OCI-LY1 (cell line): ENCODE results near the gene POLR3B.

Source experiments
- H2AFZ ChIP-seq: fragments of 200-600 bp; sonication (generic), shearing (Covaris generic); 2 replicates; pipeline ENCODE4 v1.6.0; 2014; ENCODE audit warnings: antibody characterized with exemption, mild to moderate bottlenecking, low read length
- H3F3A ChIP-seq: fragments of 200-600 bp; sonication (generic), shearing (Covaris generic); 2 replicates; pipeline ENCODE4 v1.6.0; 2014; ENCODE audit warnings: mild to moderate bottlenecking, antibody characterized with exemption, low read length, moderate library complexity; ENCODE audit not compliant: insufficient read depth
- H3K27ac ChIP-seq: fragments of 200-600 bp; sonication (generic); 2 replicates; pipeline ENCODE4 v1.5.1; 2014; ENCODE audit warnings: low read length, mixed run types, mild to moderate bottlenecking, low read depth; ENCODE audit not compliant: poor library complexity, severe bottlenecking
- H3K27me3 ChIP-seq: fragments of 200-600 bp; sonication (generic); 2 replicates; pipeline ENCODE4 v1.6.0; 2014; ENCODE audit warnings: antibody characterized with exemption, mild to moderate bottlenecking, low read length, moderate library complexity; ENCODE audit not compliant: insufficient read depth
- H3K36me3 ChIP-seq: fragments of 200-600 bp; sonication (generic); 2 replicates; pipeline ENCODE4 v1.6.1; 2014; ENCODE audit warnings: mild to moderate bottlenecking, antibody characterized with exemption, low read length, moderate library complexity, mixed read lengths; ENCODE audit not compliant: insufficient read depth
- H3K4me1 ChIP-seq: fragments of 200-600 bp; sonication (generic); 2 replicates; pipeline ENCODE4 v1.5.1; 2014; ENCODE audit warnings: mild to moderate bottlenecking, low read length, moderate library complexity; ENCODE audit not compliant: insufficient read depth, severe bottlenecking
- H3K4me2 ChIP-seq: fragments of 200-600 bp; sonication (generic), shearing (Covaris generic); 2 replicates; pipeline ENCODE4 v1.6.1; 2014; ENCODE audit warnings: low read length
- H3K4me3 ChIP-seq: fragments of 200-600 bp; sonication (generic); 2 replicates; pipeline ENCODE4 v1.5.1; 2014; ENCODE audit warnings: low read length, low read depth, mild to moderate bottlenecking, mixed read lengths; ENCODE audit not compliant: poor library complexity, severe bottlenecking
- H3K79me2 ChIP-seq: fragments of 200-600 bp; shearing (Covaris generic); 2 replicates; pipeline ENCODE4 v1.6.1; 2016; ENCODE audit warnings: mixed run types, low read length, mixed read lengths; ENCODE audit not compliant: insufficient read depth
- H3K9ac ChIP-seq: fragments of 200-600 bp; sonication (generic), shearing (Covaris generic); 2 replicates; pipeline ENCODE4 v1.6.1; 2014; ENCODE audit warnings: mild to moderate bottlenecking, low read length, mixed read lengths
- H3K9me2 ChIP-seq: fragments of 200-600 bp; sonication (generic), shearing (Covaris generic); 2 replicates; pipeline ENCODE4 v1.6.1; 2014; ENCODE audit warnings: low read depth, mild to moderate bottlenecking, low read length, mixed read lengths
- H3K9me3 ChIP-seq: fragments of 200-600 bp; shearing (Covaris generic); 2 replicates; pipeline ENCODE4 v1.6.1; 2014; ENCODE audit warnings: low read length, mixed read lengths
- H4K20me1 ChIP-seq: fragments of 200-600 bp; sonication (generic), shearing (Covaris generic); 2 replicates; pipeline ENCODE4 v1.6.0; 2016; ENCODE audit warnings: mild to moderate bottlenecking, low read length; ENCODE audit not compliant: insufficient read depth
- EZH2 ChIP-seq: fragments of 200-600 bp; sonication (generic), shearing (Covaris generic); IDR thresholded peaks from 2 replicates; pipeline ENCODE4 v1.8.0; 2017; ENCODE audit warnings: borderline replicate concordance, mixed run types, mild to moderate bottlenecking, antibody characterized with exemption, low read length, moderate library complexity, mixed read lengths
- TF ChIP-seq, protein P1 (sequence below): fragments of 200-600 bp; sonication (generic), shearing (Covaris generic); IDR thresholded peaks from 2 replicates; pipeline ENCODE4 v1.5.1; 2017; ENCODE audit warnings: mild to moderate bottlenecking, antibody characterized with exemption, low read length, moderate library complexity, mixed read lengths

Gene POLR3B

DNA sequence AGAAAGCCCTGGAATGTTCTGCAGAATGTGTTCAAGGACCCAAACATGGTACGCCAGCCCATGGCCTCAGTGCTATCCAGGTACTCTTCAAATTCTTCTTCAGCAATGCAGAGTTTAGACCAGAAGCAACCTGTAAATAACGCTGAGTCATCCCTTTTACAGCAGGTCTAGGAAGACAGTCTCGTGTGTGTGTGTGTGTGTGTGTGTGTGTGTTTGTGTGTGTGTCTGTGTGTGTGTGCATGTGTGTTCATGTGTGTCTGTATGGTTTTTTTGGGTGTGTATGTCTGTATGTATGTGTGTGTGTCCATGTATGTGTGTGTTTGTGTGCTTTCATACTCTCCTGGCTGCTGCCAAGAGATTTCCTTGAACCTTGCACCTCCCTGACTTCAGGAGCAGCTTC is 165.2 kb downstream of the POLR3B start:
- Histone ChIP-seq H2AFZ (no peak overlapping the region), H3K27ac (no peak overlapping the region), H3K4me3 (no peak overlapping the region), H3K9me3 (no peaks in the 10 kb centered on the region), H3K27me3 (no peaks in the 10 kb centered on the region), H3K4me2 (no peak overlapping the region), H3K9ac (no peak overlapping the region), H3K4me1 (no peaks in the 10 kb centered on the region), H3K9me2 (no peaks in the 10 kb centered on the region), H3K36me3 (no peaks in the 10 kb centered on the region), H3K79me2 (no peaks in the 10 kb centered on the region), H4K20me1 (no peaks in the 10 kb centered on the region), H3F3A (no peaks in the 10 kb centered on the region)
- TF ChIP-seq, protein P1, sequence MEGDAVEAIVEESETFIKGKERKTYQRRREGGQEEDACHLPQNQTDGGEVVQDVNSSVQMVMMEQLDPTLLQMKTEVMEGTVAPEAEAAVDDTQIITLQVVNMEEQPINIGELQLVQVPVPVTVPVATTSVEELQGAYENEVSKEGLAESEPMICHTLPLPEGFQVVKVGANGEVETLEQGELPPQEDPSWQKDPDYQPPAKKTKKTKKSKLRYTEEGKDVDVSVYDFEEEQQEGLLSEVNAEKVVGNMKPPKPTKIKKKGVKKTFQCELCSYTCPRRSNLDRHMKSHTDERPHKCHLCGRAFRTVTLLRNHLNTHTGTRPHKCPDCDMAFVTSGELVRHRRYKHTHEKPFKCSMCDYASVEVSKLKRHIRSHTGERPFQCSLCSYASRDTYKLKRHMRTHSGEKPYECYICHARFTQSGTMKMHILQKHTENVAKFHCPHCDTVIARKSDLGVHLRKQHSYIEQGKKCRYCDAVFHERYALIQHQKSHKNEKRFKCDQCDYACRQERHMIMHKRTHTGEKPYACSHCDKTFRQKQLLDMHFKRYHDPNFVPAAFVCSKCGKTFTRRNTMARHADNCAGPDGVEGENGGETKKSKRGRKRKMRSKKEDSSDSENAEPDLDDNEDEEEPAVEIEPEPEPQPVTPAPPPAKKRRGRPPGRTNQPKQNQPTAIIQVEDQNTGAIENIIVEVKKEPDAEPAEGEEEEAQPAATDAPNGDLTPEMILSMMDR: no peak
- TF ChIP-seq EZH2: no peak

GRCh38 chr12:106527356-106527755 is 169.8 kb downstream of the POLR3B start:
- Histone ChIP-seq H3K4me2 (no peak overlapping the region), H3K4me3 (no peak overlapping the region), H3K27me3 (no peaks in the 10 kb centered on the region), H2AFZ (no peak overlapping the region), H3F3A (no peaks in the 10 kb centered on the region), H3K36me3 (no peaks in the 10 kb centered on the region), H3K9me2 (no peaks in the 10 kb centered on the region), H3K9me3 (no peaks in the 10 kb centered on the region), H4K20me1 (no peaks in the 10 kb centered on the region), H3K79me2 (no peaks in the 10 kb centered on the region), H3K4me1 (no peaks in the 10 kb centered on the region), H3K27ac (no peak overlapping the region), H3K9ac (no peak overlapping the region)
- no peak for TF ChIP-seq EZH2
- TF ChIP-seq, protein P1: no peak

- Histone ChIP-seq H3K4me1 (no peaks in the 10 kb centered on the region), H3K9ac (no peak overlapping the region), H3K4me3 (no peak overlapping the region), H3K27ac (no peak overlapping the region), H3F3A (no peaks in the 10 kb centered on the region), H3K9me3 (no peaks in the 10 kb centered on the region), H3K36me3 (no peaks in the 10 kb centered on the region), H3K9me2 (no peaks in the 10 kb centered on the region), H3K4me2 (no peak overlapping the region), H3K79me2 (no peaks in the 10 kb centered on the region), H2AFZ (no peak overlapping the region), H4K20me1 (no peaks in the 10 kb centered on the region), H3K27me3 (no peaks in the 10 kb centered on the region)
- TF ChIP-seq EZH2: no peak
- TF ChIP-seq, protein P1: no peak
Observed at GRCh38 chr12:106541201-106541600, 183.7 kb downstream of the POLR3B start.
